ENCODE data around the gene MYPOP.

The MYPOP gene

GRCh38 chr19:45889210-45889885, 13.1 kb downstream of the MYPOP start:
- Histone ChIP-seq H3K4me3 (ENCODE audit: low read depth, low read length, poor library complexity, severe bottlenecking) (no peak overlapping the region), H3K9ac (ENCODE audit: low read length) (no peak overlapping the region), H3K9me2 (ENCODE audit: low read depth, low read length) (no peaks in the 10 kb centered on the region), H3F3A (ENCODE audit: insufficient read depth, low read length) (no peaks in the 10 kb centered on the region), H2AFZ (ENCODE audit: low read length) (no peak overlapping the region), H3K9me3 (ENCODE audit: low read length) (no peaks in the 10 kb centered on the region), H3K36me3 (ENCODE audit: insufficient read depth, low read length) (no peaks in the 10 kb centered on the region; the same call in 1 of the 2 replicates), H3K4me1 (ENCODE audit: insufficient read depth, low read length, severe bottlenecking) (peaks cover 22% of the 10 kb centered on the region), H3K4me2 (ENCODE audit: low read length) (no peak overlapping the region), H4K20me1 (ENCODE audit: insufficient read depth, low read length) (no peaks in the 10 kb centered on the region), H3K79me2 (ENCODE audit: insufficient read depth, low read length) (no peaks in the 10 kb centered on the region), H3K27me3 (ENCODE audit: insufficient read depth, low read length) (no peaks in the 10 kb centered on the region), H3K27ac (ENCODE audit: low read depth, low read length, poor library complexity, severe bottlenecking) (no peak overlapping the region)
- no peak for TF ChIP-seq CTCF (IDR thresholded peaks at IDR 0.05; ENCODE audit: low read length)
- no peak for TF ChIP-seq EZH2 (IDR thresholded peaks at IDR 0.05; ENCODE audit: borderline replicate concordance, low read length)

DNA sequence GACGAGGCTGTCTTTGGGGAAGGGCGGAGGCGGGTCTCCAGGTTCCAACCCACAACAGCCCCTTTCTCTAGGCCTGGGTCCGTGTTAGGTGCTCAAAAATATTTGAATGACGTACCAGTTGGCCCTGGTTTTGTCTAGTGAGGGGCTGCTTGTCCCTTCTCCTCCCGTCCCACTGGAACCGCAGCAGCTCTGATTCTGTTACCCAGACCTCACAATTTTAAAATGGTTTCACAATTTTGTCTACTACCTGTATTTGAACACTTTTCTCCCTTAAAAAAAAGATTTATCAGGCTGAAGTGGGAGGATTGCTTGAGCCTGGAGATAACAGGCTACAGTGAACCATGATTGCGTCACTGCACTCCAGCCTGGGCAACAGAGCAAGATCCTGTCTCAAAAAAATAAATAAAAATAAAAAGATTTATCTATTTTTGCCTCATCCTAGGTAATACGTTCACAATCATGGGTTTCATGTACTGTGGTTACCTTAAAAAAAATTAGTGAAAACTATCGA, 15.2 kb downstream of the MYPOP start:
- Histone ChIP-seq H3K36me3 (ENCODE audit: insufficient read depth, low read length) (no peaks in the 10 kb centered on the region), H2AFZ (ENCODE audit: low read length) (no peak overlapping the region), H3K9ac (ENCODE audit: low read length) (peak overlapping the region; percentile 87), H3K9me3 (ENCODE audit: low read length) (no peaks in the 10 kb centered on the region), H3K4me2 (ENCODE audit: low read length) (peak overlapping the region; percentile 94), H3K4me3 (ENCODE audit: low read depth, low read length, poor library complexity, severe bottlenecking) (peak overlapping the region; percentile 79), H3K79me2 (ENCODE audit: insufficient read depth, low read length) (no peaks in the 10 kb centered on the region), H3K27me3 (ENCODE audit: insufficient read depth, low read length) (no peaks in the 10 kb centered on the region), H4K20me1 (ENCODE audit: insufficient read depth, low read length) (no peaks in the 10 kb centered on the region), H3K9me2 (ENCODE audit: low read depth, low read length) (no peaks in the 10 kb centered on the region), H3K27ac (ENCODE audit: low read depth, low read length, poor library complexity, severe bottlenecking) (peak overlapping the region; percentile 82), H3K4me1 (ENCODE audit: insufficient read depth, low read length, severe bottlenecking) (peaks cover 37% of the 10 kb centered on the region), H3F3A (ENCODE audit: insufficient read depth, low read length) (no peaks in the 10 kb centered on the region)
- TF ChIP-seq CTCF (IDR thresholded peaks at IDR 0.05; ENCODE audit: low read length) (no peak), EZH2 (IDR thresholded peaks at IDR 0.05; ENCODE audit: borderline replicate concordance, low read length) (no peak)

DNA sequence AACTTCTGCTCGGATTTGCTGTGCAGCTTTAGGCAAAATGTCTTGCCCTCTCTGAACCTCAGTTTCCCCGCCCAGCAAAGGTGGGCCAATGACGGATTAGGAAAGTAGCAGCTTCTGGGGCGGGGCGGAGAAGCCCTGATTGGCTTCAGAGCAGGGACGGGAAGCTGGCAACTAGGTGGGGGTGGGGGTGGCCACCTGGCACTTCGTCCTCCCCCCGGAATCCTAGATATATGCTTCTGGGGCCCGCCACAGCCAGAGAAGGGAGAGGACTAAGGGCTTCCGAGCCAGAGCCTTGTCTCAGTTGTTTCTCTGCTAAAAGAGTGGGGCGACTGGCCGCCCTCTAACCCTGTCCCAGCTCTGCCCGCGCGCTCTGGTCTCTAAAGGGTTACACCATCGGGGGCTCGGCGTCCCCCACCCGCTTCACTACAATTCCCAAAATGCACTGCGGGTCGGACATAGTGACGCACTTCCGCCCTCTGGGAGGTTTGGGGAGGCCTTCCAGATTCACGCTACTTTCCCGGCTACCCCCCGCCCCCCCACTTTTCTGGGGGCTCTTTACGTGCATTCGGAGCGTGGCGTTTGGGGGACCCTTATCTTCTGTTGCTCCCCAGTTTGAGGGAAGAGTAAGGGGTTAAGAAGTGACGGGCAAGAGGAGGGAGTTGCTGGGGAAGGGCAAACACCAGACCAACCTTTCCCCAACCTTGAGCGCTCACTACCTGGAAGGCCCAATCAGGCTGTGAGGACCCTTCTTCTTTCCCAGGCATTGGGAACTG, 15.8 kb downstream of the MYPOP start:
- peak overlapping the region; percentile 82 for H3K27ac ChIP-seq (ENCODE audit: low read depth, low read length, poor library complexity, severe bottlenecking)
- no peaks in the 10 kb centered on the region for H3K36me3 ChIP-seq (ENCODE audit: insufficient read depth, low read length)
- no peaks in the 10 kb centered on the region for H4K20me1 ChIP-seq (ENCODE audit: insufficient read depth, low read length)
- no peaks in the 10 kb centered on the region for H3K79me2 ChIP-seq (ENCODE audit: insufficient read depth, low read length)
- H3K9me3 ChIP-seq (ENCODE audit: low read length), result no peaks in the 10 kb centered on the region
- no peaks in the 10 kb centered on the region for H3K9me2 ChIP-seq (ENCODE audit: low read depth, low read length)
- no peak for TF ChIP-seq CTCF (IDR thresholded peaks at IDR 0.05; ENCODE audit: low read length)
- no peak for TF ChIP-seq EZH2 (IDR thresholded peaks at IDR 0.05; ENCODE audit: borderline replicate concordance, low read length)
- H3K9ac ChIP-seq (ENCODE audit: low read length), result peak overlapping the region; percentile 87
- H3K4me1 ChIP-seq (ENCODE audit: insufficient read depth, low read length, severe bottlenecking), result peaks cover 39% of the 10 kb centered on the region
- H3F3A ChIP-seq (ENCODE audit: insufficient read depth, low read length), result no peaks in the 10 kb centered on the region
- no peaks in the 10 kb centered on the region for H3K27me3 ChIP-seq (ENCODE audit: insufficient read depth, low read length)
- peak overlapping the region; percentile 94 for H3K4me2 ChIP-seq (ENCODE audit: low read length)
- no peak overlapping the region for H2AFZ ChIP-seq (ENCODE audit: low read length)
- H3K4me3 ChIP-seq (ENCODE audit: low read depth, low read length, poor library complexity, severe bottlenecking), result peak overlapping the region; percentile 79

Data from OCI-LY1 (cell line).